IMR-90 (cell line): ENCODE measurements around the gene RAP1A. TPM values are rescaled to one million over a fixed set of nuclear protein-coding genes. Genes with fewer than 3 reads are reported as not detected.

Experiments
- ATAC-seq: fragments of 200-7000 bp; cut with Tn5 transposase; 2 replicates; pipeline ENCODE4 v1.9.1; 2020; ENCODE audit warnings: low read depth, mild to moderate bottlenecking, moderate library complexity
- BruUV-seq: library from RNA; stranded (reverse); fragments of 400-500 nt; replicated peaks from 2 replicates; lab custom pipeline; 2021; lab: Mats Ljungman, UMichigan
- CTCF ChIA-PET: fragments of 300-600 bp; formaldehyde crosslinking; extraction: SDS; loops from one replicate; lab custom pipeline; 2021; ENCODE audit warnings: antibody characterized with exemption; lab: Yijun Ruan, JAX
- POLR2A ChIA-PET: fragments of 300-600 bp; sonication (Branson Sonifier 250); formaldehyde crosslinking; loops from one replicate; lab custom pipeline; 2022; ENCODE audit warnings: antibody characterized with exemption; ENCODE audit not compliant: unreplicated experiment; lab: Charles Lee
- DNase-seq: peaks from one replicate; pipeline ENCODE4 v3.0.0; 2013
- H2AFZ ChIP-seq: replicated peaks from 2 replicates; pipeline ENCODE3; 2013; ENCODE audit warnings: low read length, mild to moderate bottlenecking; ENCODE audit not compliant: poor library complexity
- H2AK5ac ChIP-seq: 2 replicates; pipeline ENCODE4 v1.6.1; 2013; ENCODE audit warnings: low read depth, low read length, inconsistent platforms
- H2AK9ac ChIP-seq: replicated peaks from 2 replicates; pipeline ENCODE3; 2013; ENCODE audit warnings: mild to moderate bottlenecking, low read depth, low read length, moderate library complexity; ENCODE audit not compliant: poor library complexity
- H2BK120ac ChIP-seq: 2 replicates; pipeline ENCODE4 v1.6.1; 2013; ENCODE audit warnings: low read depth, low read length, inconsistent platforms
- H2BK15ac ChIP-seq: 3 replicates; pipeline ENCODE4 v1.6.1; 2013; ENCODE audit warnings: low read depth, low read length, inconsistent platforms
- H2BK20ac ChIP-seq: 2 replicates; pipeline ENCODE4 v1.6.1; 2013; ENCODE audit warnings: low read depth, mild to moderate bottlenecking, inconsistent platforms, low read length, moderate library complexity
- H2BK5ac ChIP-seq: 2 replicates; pipeline ENCODE4 v1.6.1; 2013; ENCODE audit warnings: mild to moderate bottlenecking, low read depth, low read length, inconsistent platforms; ENCODE audit not compliant: poor library complexity, severe bottlenecking
- H3K14ac ChIP-seq: replicated peaks from 2 replicates; pipeline ENCODE4 v1.6.1; 2013; ENCODE audit warnings: low read depth, low read length, inconsistent platforms
- H3K18ac ChIP-seq: 2 replicates; pipeline ENCODE4 v1.6.1; 2013; ENCODE audit warnings: low read depth, low read length, control low read depth
- H3K23ac ChIP-seq: 2 replicates; pipeline ENCODE4 v1.6.1; 2013; ENCODE audit warnings: low read depth, low read length, inconsistent platforms
- H3K27ac ChIP-seq: 2 replicates; pipeline ENCODE4 v1.5.1; 2013; ENCODE audit warnings: mild to moderate bottlenecking, control low read depth, low read length; ENCODE audit not compliant: insufficient read depth
- H3K27me3 ChIP-seq: 2 replicates; pipeline ENCODE4 v1.6.1; 2013; ENCODE audit warnings: low read length; ENCODE audit not compliant: control insufficient read depth, insufficient read depth
- H3K36me3 ChIP-seq: 2 replicates; pipeline ENCODE4 v1.6.1; 2013; ENCODE audit warnings: low read length, mixed read lengths; ENCODE audit not compliant: control insufficient read depth, insufficient read depth
- H3K4ac ChIP-seq: 2 replicates; pipeline ENCODE4 v1.6.1; 2013; ENCODE audit warnings: low read depth, low read length, inconsistent platforms
- H3K4me1 ChIP-seq: 2 replicates; pipeline ENCODE4 v1.6.1; 2013; ENCODE audit warnings: low read length, mixed read lengths; ENCODE audit not compliant: control insufficient read depth, insufficient read depth
- H3K4me2 ChIP-seq: 2 replicates; pipeline ENCODE4 v1.6.1; 2013; ENCODE audit warnings: low read depth, mild to moderate bottlenecking, control low read depth, low read length, moderate library complexity
- H3K4me3 ChIP-seq: 2 replicates; pipeline ENCODE4 v1.5.1; 2013; ENCODE audit warnings: low read depth, mild to moderate bottlenecking, control low read depth, low read length, moderate library complexity; ENCODE audit not compliant: insufficient read depth
- H3K56ac ChIP-seq: 2 replicates; pipeline ENCODE4 v1.6.1; 2013; ENCODE audit warnings: low read length, inconsistent platforms; ENCODE audit not compliant: insufficient read depth; ENCODE audit errors: extremely low read depth
- H3K79me1 ChIP-seq, 2 experiments: 2 replicates each; pipeline ENCODE4 v1.6.1; 2013; ENCODE audit warnings: low read length in 2 of 2, inconsistent platforms in 1 of 2, low read depth in 1 of 2
- H3K9ac ChIP-seq: 2 replicates; pipeline ENCODE4 v1.6.1; 2013; ENCODE audit warnings: low read depth, low read length, control low read depth
- H3K9me1 ChIP-seq: 2 replicates; pipeline ENCODE4 v1.6.1; 2013; ENCODE audit warnings: low read length, inconsistent platforms; ENCODE audit not compliant: insufficient read depth
- H3K9me3 ChIP-seq: 2 replicates; pipeline ENCODE4 v1.6.1; 2013; ENCODE audit warnings: low read length; ENCODE audit not compliant: control insufficient read depth, insufficient read depth
- H4K20me1 ChIP-seq: 2 replicates; pipeline ENCODE4 v1.6.1; 2013; ENCODE audit warnings: low read length, inconsistent platforms; ENCODE audit not compliant: insufficient read depth
- H4K5ac ChIP-seq: 2 replicates; pipeline ENCODE4 v1.6.1; 2013; ENCODE audit warnings: mild to moderate bottlenecking, low read depth, low read length, control low read depth
- H4K8ac ChIP-seq, 2 experiments: 2 replicates each; pipeline ENCODE4 v1.6.1; 2013; ENCODE audit warnings: low read depth in 2 of 2, low read length in 2 of 2, control low read depth in 1 of 2, inconsistent platforms in 1 of 2
- H4K91ac ChIP-seq: 2 replicates; pipeline ENCODE4 v1.6.1; 2013; ENCODE audit warnings: low read depth, low read length, inconsistent platforms; ENCODE audit not compliant: insufficient read depth
- CEBPB ChIP-seq: IDR thresholded peaks from 2 replicates; pipeline ENCODE4 v1.6.1; 2012; ENCODE audit warnings: low read depth, low read length, improper control_type of control experiment
- ELK1 ChIP-seq: fragments of 150-350 bp; IDR thresholded peaks from 2 replicates; pipeline ENCODE4 v1.6.1; 2016; ENCODE audit warnings: low read depth, mild to moderate bottlenecking, low read length, moderate library complexity, borderline replicate concordance
- MXI1 ChIP-seq: IDR thresholded peaks from 2 replicates; pipeline ENCODE4 v1.6.1; 2012; ENCODE audit warnings: low read depth, mild to moderate bottlenecking, low read length, moderate library complexity, borderline replicate concordance
- NFE2L2 ChIP-seq: fragments of 150-350 bp; IDR thresholded peaks from 2 replicates; pipeline ENCODE4 v1.6.1; 2016; ENCODE audit warnings: low read depth, mild to moderate bottlenecking, low read length
- RCOR1 ChIP-seq: IDR thresholded peaks from 2 replicates; pipeline ENCODE4 v1.6.1; 2012; ENCODE audit warnings: mild to moderate bottlenecking, low read length, improper control_type of control experiment; ENCODE audit not compliant: insufficient replicate concordance
- USF2 ChIP-seq: fragments of 150-350 bp; IDR thresholded peaks from 2 replicates; pipeline ENCODE4 v1.6.1; 2017; ENCODE audit warnings: mild to moderate bottlenecking, antibody characterized with exemption, low read length, low read depth
- WGBS, 2 experiments: methylation state at CpG; one replicate each; pipeline versions ENCODE4 v1.1.5 to v1.1.7; 2013; ENCODE audit warnings: missing lambda C conversion rate in 2 of 2; ENCODE audit not compliant: insufficient read length in 1 of 2; ENCODE audit errors: extremely low coverage in 2 of 2; 5-methylcytosine and 5-hydroxymethylcytosine counted together
- dilution Hi-C: fragments of 300-500 bp; cut with HindIII; formaldehyde crosslinking; loops from one replicate; pipeline ENCODE4 v1.14.3; 2018; ENCODE audit warnings: low sequenced_read_pairs; ENCODE audit not compliant: unreplicated experiment
- in situ Hi-C: fragments of 300-500 bp; cut with MboI; formaldehyde crosslinking; loops from 3 replicates; pipeline ENCODE4 v1.14.3; 2019; ENCODE audit warnings: low sequenced_read_pairs, inconsistent platforms, mixed read lengths
- intact Hi-C: fragments of 100-400 bp; cut with micrococcal nuclease; formaldehyde crosslinking; loops from 2 replicates; pipeline ENCODE4 v1.10.0; 2022
- polyA plus RNA-seq, 3 experiments: library from polyadenylated mRNA; depleted of rRNA; stranded (reverse); fragments of >200 nt; gene quantifications; 2 replicates each; pipeline ENCODE4 v1.2.3, GENCODE V29; 2012; ENCODE audit warnings: low replicate concordance in 1 of 3
- total RNA-seq: library from RNA; depleted of rRNA; stranded (reverse); fragments of >200 nt; gene quantifications from 2 replicates; pipeline ENCODE4 v1.2.3, GENCODE V29; 2012

The RAP1A gene
- total and polyA plus RNA-seq, 2 of the 4 experiments (the other 2 are of a cell fraction): 18.1 to 43.6 TPM

- Histone ChIP-seq H3K18ac (no peak overlapping the region), H2BK20ac (no peak overlapping the region), H3K23ac (peak overlapping the region; percentile 13; the same call in 1 of the 2 replicates), H3K27ac (no peak overlapping the region), H3K27me3 (no peaks in the 10 kb centered on the region), H2BK120ac (no peak overlapping the region; the same call in 1 of the 2 replicates), H4K91ac (no peak overlapping the region), H4K8ac (no peak overlapping the region), H2BK15ac (0 out of 3 replicates have a peak overlapping the region, but pooled peaks have one; percentile 54), H3K79me1 (no peaks in the 10 kb centered on the region), H3K9ac (no peak overlapping the region), H3K4me3 (no peak overlapping the region), H3K4ac (peak overlapping the region; percentile 57; the same call in 1 of the 2 replicates), H2BK5ac (no peak overlapping the region), H2AFZ (peak overlapping the region; percentile 18), H4K20me1 (no peaks in the 10 kb centered on the region), H3K14ac (peak overlapping the region; percentile 76), H3K56ac (no peak overlapping the region), H3K9me1 (0 out of 2 replicates have a peak, but pooled peaks cover 3% of the 10 kb centered on the region), H4K5ac (0 out of 2 replicates have a peak overlapping the region, but pooled peaks have one; percentile 27), H3K36me3 (no peaks in the 10 kb centered on the region), H3K4me2 (no peak overlapping the region), H2AK5ac (peak overlapping the region; percentile 54; the same call in 1 of the 2 replicates), H3K9me3 (no peaks in the 10 kb centered on the region), H2AK9ac (no peak overlapping the region), H3K4me1 (peaks cover 13% of the 10 kb centered on the region)
- BruUV-seq: no TSS peak
- WGBS, 2 experiments: 100% methylated on average over 1 of the region's 10 CpGs; no CpG with 5 or more reads in 1 of the 2 experiments
- dilution Hi-C loops: no loop called here
- ChIA-PET POLR2A (interaction anchor here (0.5 kb wide), 1 partner anchor 13 kb away, joined by 8 read pairs; no protein-coding TSS in a partner anchor), CTCF (interaction anchor here (1.0 kb wide), 1 partner anchor 12 kb away, joined by 3 read pairs; no protein-coding TSS in a partner anchor)
- ATAC-seq: no peak
- DNase-seq: no peak
- in situ Hi-C loops: no loop called here
- TF ChIP-seq CEBPB (no peak), RCOR1 (no peak), MXI1 (no peak), ELK1 (no peak), NFE2L2 (0 out of 2 replicates have a peak, but pooled peaks have one; percentile 39), USF2 (no peak)
- intact Hi-C loops: no loop called here
Observed at GRCh38 chr1:111599781-111600693, 19.6 kb upstream of the RAP1A start.
